Activated CD8-positive, alpha-beta T cell treated with anti-CD3 and anti-CD28 coated beads for 36 hours (primary cell): Measurements from ENCODE around the gene PRR5. TPM values are rescaled to one million over a fixed set of nuclear protein-coding genes. Genes with fewer than 3 reads are reported as not detected.
A peak's percentile ranks its signal among the peaks of the same experiment; 100 is the strongest.

Experiments used
- ATAC-seq: fragments of 200-7000 bp; cut with Tn5 transposase; one replicate; pipeline ENCODE4 v1.10.0; 2021; ENCODE audit warnings: mild to moderate bottlenecking, moderate library complexity
- CTCF ChIA-PET: fragments of 350-600 bp; sonication (Branson Sonifier 250); formaldehyde crosslinking; loops from one replicate; lab custom pipeline; 2021; ENCODE audit warnings: antibody characterized with exemption; lab: Charles Lee
- POLR2A ChIA-PET: fragments of 350-600 bp; sonication (Branson Sonifier 250); formaldehyde crosslinking; loops from one replicate; lab custom pipeline; 2021; ENCODE audit warnings: antibody characterized with exemption; lab: Charles Lee
- DNase-seq: peaks from one replicate; pipeline ENCODE4 v3.0.0-alpha.2; 2020
- H3K27ac Mint-ChIP-seq: one replicate; pipeline ENCODE4 v1.8.0; 2021; ENCODE audit warnings: mild to moderate bottlenecking, mixed read lengths
- H3K27me3 Mint-ChIP-seq: one replicate; pipeline ENCODE4 v1.8.0; 2021; ENCODE audit warnings: mixed read lengths
- H3K36me3 Mint-ChIP-seq: one replicate; pipeline ENCODE4 v1.8.0; 2021; ENCODE audit warnings: low read depth, mixed read lengths
- H3K4me1 Mint-ChIP-seq: one replicate; pipeline ENCODE4 v1.8.0; 2021; ENCODE audit warnings: low read depth, mixed read lengths
- H3K4me3 Mint-ChIP-seq: one replicate; pipeline ENCODE4 v1.8.0; 2021; ENCODE audit warnings: mild to moderate bottlenecking, moderate library complexity, mixed read lengths
- H3K9me3 Mint-ChIP-seq: one replicate; pipeline ENCODE4 v1.8.0; 2021; ENCODE audit warnings: mixed read lengths
- intact Hi-C: fragments of 100-400 bp; cut with micrococcal nuclease; formaldehyde crosslinking; loops from one replicate; pipeline ENCODE4 v1.10.0; 2022
- total RNA-seq, 2 experiments: library from RNA; stranded (reverse); gene quantifications; one replicate each; pipeline ENCODE4 v1.2.3, GENCODE V29; 2021
- TF ChIP-seq, protein P1 (sequence below): fragments of 200-600 bp; IDR thresholded peaks from one replicate; pipeline ENCODE4 v1.8.0; 2022; ENCODE audit warnings: antibody characterized with exemption, mild to moderate bottlenecking

Gene PRR5
- total RNA-seq, 2 experiments from 2014 or later = 26.8 to 27.3 TPM

DNA sequence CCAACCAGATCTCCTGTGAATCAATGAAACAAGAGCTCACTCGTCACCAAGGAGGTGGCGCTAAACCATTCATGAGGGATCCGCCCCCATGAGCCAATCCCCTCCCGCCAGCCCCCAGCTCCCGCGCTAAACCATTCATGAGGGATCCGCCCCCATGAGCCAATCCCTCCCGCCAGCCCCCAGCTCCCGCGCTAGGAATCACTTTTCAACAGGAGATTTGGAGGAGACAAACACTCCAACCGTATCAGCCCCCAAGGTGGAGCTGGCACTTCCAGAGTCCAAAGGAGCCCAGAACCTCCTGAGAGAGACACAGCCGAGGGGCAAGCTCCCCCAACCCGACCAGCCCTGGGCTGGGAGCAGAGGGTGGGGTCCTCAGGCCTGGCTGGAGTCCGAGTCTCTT lies 40.9 kb upstream of the PRR5 start:
- no peak overlapping the region for H3K27ac Mint-ChIP-seq
- ChIA-PET CTCF (interaction anchor here (1.2 to 1.6 kb wide), 2 partner anchors 16 to 37 kb away, joined by 3 to 6 read pairs; no protein-coding TSS in a partner anchor), POLR2A (no interaction called here)
- no peaks in the 10 kb centered on the region for H3K27me3 Mint-ChIP-seq
- intact Hi-C loops = no loop called here
- no peaks in the 10 kb centered on the region for H3K9me3 Mint-ChIP-seq
- H3K36me3 Mint-ChIP-seq = no peaks in the 10 kb centered on the region
- peaks cover 39% of the 10 kb centered on the region for H3K4me1 Mint-ChIP-seq
- TF ChIP-seq, protein P1, sequence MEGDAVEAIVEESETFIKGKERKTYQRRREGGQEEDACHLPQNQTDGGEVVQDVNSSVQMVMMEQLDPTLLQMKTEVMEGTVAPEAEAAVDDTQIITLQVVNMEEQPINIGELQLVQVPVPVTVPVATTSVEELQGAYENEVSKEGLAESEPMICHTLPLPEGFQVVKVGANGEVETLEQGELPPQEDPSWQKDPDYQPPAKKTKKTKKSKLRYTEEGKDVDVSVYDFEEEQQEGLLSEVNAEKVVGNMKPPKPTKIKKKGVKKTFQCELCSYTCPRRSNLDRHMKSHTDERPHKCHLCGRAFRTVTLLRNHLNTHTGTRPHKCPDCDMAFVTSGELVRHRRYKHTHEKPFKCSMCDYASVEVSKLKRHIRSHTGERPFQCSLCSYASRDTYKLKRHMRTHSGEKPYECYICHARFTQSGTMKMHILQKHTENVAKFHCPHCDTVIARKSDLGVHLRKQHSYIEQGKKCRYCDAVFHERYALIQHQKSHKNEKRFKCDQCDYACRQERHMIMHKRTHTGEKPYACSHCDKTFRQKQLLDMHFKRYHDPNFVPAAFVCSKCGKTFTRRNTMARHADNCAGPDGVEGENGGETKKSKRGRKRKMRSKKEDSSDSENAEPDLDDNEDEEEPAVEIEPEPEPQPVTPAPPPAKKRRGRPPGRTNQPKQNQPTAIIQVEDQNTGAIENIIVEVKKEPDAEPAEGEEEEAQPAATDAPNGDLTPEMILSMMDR = no peak
- no peak for ATAC-seq
- H3K4me3 Mint-ChIP-seq = no peak overlapping the region
- DNase-seq = no peak

DNA sequence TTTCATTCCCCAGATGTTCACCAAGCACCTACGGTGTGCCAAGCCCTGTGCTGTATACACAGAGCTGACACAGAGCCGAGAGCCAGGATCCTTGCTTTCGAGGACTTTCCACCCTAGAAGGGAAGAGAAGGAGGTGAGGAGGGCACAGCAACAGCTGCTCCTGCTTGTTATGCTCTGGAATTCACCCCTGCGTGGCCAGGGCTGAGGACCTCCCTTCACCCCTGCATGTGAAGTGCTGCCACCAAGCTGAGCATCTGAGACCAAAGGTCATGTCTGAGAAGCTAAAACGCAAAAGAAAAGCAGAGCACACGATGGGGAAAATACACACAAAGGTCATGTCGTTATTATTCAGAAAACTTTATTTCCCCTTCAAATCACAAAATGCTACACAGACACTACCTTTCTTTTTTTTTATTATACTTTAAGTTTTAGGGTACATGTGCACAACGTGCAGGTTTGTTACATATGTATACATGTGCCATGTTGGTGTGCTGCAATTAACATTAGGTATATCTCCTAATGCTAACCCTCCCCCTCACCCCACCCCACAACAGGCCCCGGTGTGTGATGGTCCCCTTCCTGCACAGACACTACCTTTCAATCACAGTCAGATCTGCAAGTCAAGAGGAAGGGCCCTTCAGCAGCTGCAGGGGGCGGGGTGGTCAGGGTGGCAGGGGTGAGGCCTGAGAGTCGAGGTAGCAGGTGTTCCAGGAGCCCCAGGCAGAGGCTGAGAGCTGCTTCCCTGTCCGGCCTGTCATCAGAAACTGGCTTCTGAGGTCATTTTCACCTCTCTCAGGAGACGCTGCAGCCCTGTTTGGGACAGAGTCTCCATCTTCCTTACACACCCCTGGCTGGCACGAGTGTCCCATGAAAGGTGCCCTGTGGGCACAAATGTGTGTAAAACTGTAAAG lies 40.1 kb upstream of the PRR5 start:
- ATAC-seq (peak; percentile 37), DNase-seq (peak; percentile 35)
- no peaks in the 10 kb centered on the region for H3K36me3 Mint-ChIP-seq
- H3K27ac Mint-ChIP-seq = no peak overlapping the region
- no peaks in the 10 kb centered on the region for H3K27me3 Mint-ChIP-seq
- ChIA-PET CTCF (interaction anchor here (0.9 to 1.6 kb wide), 3 partner anchors 15 to 36 kb away, joined by 3 to 6 read pairs (median 3); no protein-coding TSS in a partner anchor), POLR2A (interaction anchor here (0.6 kb wide), 1 partner anchor 737 kb away, joined by 3 read pairs; no protein-coding TSS in a partner anchor)
- peaks cover 46% of the 10 kb centered on the region for H3K4me1 Mint-ChIP-seq
- intact Hi-C loops = no loop called here
- H3K4me3 Mint-ChIP-seq = no peak overlapping the region
- H3K9me3 Mint-ChIP-seq = no peaks in the 10 kb centered on the region
- TF ChIP-seq, protein P1 = no peak

DNA sequence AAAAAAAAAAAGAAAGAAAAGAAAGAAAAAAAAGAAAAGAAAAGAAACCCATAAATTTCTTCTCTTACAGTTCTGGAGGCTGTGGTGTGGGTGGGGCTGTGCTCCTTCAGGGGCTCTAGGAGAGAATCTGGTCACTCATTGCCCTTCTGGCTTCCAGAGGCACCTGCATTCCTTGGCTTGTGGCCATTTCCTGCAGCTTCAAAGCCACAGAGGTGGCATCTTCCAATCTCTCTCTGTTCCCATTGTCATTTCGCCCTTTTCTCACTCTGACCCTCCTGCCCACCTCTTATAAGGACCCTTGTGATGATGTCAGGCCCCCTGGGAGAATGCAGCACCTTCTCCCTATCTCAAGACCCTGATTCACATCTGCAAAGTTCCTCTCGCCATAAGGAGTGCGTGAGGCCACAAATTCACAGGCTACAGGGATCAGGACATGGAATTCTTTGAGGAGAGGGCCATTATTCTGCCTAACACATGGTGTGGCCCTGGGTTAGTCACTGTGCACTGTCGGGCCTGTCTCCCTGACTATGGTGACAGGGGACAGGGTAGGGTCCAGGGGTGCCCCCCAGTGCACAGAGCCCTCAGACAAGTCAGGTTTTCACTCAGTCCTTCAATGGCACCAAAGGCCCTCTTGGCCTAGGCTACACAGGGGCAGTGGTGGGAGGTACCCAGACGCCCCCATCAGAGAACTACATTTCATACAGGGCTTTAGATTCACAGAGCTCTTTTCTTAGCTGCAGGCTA lies 38.6 kb upstream of the PRR5 start:
- no peaks in the 10 kb centered on the region for H3K36me3 Mint-ChIP-seq
- no peaks in the 10 kb centered on the region for H3K9me3 Mint-ChIP-seq
- DNase-seq (no peak), ATAC-seq (no peak)
- no peak overlapping the region for H3K4me3 Mint-ChIP-seq
- peaks cover 55% of the 10 kb centered on the region for H3K4me1 Mint-ChIP-seq
- intact Hi-C loops = no loop called here
- H3K27me3 Mint-ChIP-seq = no peaks in the 10 kb centered on the region
- ChIA-PET POLR2A (interaction anchor here (0.7 to 1.2 kb wide), 4 partner anchors 8 to 22 kb away, joined by 3 read pairs; no protein-coding TSS in a partner anchor), CTCF (interaction anchor here (1.0 to 2.9 kb wide), 3 partner anchors 21 to 37 kb away, joined by 3 to 8 read pairs (median 4); no protein-coding TSS in a partner anchor)
- no peak overlapping the region for H3K27ac Mint-ChIP-seq
- TF ChIP-seq, protein P1 = no peak

DNA sequence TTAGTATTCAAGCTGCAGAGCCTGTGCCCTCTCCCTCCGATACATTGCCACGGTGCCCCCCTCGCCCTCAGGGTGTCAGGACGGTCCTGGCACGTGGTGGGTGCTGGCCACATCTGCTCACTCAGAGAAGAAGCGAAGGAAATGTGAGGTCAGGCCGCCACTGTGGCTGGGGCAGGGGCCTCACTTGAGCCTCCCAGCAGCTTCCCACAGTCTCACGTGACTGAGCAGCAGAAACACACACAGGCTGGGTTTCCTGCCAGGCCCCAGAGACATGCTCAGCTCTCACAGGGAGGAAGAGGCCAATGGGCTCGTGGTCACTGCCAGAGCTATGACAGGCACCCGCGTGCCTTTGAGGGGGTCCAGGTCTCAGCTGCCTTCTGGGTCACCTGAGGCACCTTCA lies 37.9 kb upstream of the PRR5 start:
- Mint-ChIP-seq H3K9me3 (no peaks in the 10 kb centered on the region), H3K4me3 (no peak overlapping the region), H3K36me3 (no peaks in the 10 kb centered on the region), H3K27ac (peak overlapping the region; percentile 67), H3K27me3 (no peaks in the 10 kb centered on the region), H3K4me1 (peaks cover 51% of the 10 kb centered on the region)
- POLR2A ChIA-PET = interaction anchor here (0.7 to 1.2 kb wide), 5 partner anchors 9 to 22 kb away, joined by 3 to 4 read pairs (median 3); no protein-coding TSS in a partner anchor
- CTCF ChIA-PET = interaction anchor here (0.9 to 2.9 kb wide), 5 partner anchors 20 to 583 kb away, joined by 3 to 8 read pairs (median 3); no protein-coding TSS in a partner anchor
- TF ChIP-seq, protein P1 = no peak
- DNase-seq = peak; percentile 77
- peak; percentile 60 for ATAC-seq
- intact Hi-C loops = no loop called here
